ENCODE measurements around the gene APC2.

GRCh38 chr19:1401138-1401888 lies 48.6 kb upstream of the APC2 start, which contains the start of gene GAMT:
- TF ChIP-seq CTCF (conservative IDR thresholded peaks at IDR 0.05; ENCODE audit: low read depth, low read length) (peak; percentile 51), EZH2phosphoT487 (IDR thresholded peaks at IDR 0.05; ENCODE audit: borderline replicate concordance, low read length) (no peak), EZH2 (IDR thresholded peaks at IDR 0.05; ENCODE audit: low read length, unreplicated experiment) (no peak)

Measured in PC-3 (cell line).